GM12873 (cell line): Measurements from ENCODE around the gene PCSK6.

ENCODE experiments used
- CTCF ChIP-seq: IDR thresholded peaks from 2 replicates; pipeline ENCODE4 v1.5.1; 2012; ENCODE audit warnings: low read depth, mild to moderate bottlenecking, moderate library complexity, low read length, control low read depth; ENCODE audit not compliant: insufficient read depth; ENCODE audit errors: missing control alignments

PCSK6 gene

DNA sequence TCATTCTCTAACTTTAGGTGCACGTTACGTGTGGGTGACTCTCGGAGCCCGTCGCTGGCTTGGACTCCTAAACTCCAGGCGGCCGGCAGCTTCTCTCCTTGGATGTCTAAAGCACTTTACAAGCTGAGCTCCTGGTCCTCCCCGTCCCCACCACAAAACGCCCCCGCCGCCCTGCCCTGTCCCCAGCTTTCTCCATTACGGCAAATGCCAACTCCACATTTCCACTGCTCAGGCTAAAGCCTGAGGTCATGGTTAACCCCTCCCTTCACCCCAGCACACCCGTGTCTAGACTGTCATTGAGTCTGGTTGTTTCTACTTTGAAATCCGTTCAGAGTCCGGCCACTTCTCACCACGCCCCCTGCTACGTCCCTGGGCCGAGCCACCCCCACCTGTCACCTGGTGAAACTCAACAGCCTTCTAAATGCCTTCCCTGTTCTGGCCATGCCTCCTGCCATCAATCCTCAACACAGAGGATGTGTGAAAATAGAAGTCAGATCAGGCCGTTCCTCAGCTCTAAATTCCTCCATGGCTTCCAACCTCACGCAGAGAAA is 8.1 kb upstream of the PCSK6 start:
- TF ChIP-seq CTCF, result no peak

DNA sequence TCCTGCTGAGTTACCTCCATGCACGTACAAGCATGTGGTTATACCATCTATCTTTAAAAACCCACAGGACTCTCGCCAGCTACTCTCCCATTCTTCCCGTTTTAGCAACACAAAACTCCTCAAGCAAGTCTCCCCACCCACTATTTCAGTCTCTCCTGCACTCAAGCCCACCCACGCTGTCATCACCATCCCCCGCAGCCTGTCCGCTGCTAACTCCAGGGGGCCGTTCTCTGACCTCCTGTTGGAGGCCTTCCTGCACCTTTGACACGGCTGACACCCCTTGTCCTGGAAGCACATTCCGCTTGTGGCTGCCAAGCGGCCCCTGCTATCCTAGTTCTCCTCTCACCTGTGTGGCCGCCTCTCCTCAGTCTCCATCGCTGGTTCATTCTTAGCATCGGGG is 7.5 kb upstream of the PCSK6 start:
- TF ChIP-seq CTCF, result no peak

GRCh38 chr15:101496198-101496986 is 6.9 kb upstream of the PCSK6 start:
- no peak for TF ChIP-seq CTCF

GRCh38 chr15:101495334-101496197 is 6.1 kb upstream of the PCSK6 start:
- no peak for TF ChIP-seq CTCF

- TF ChIP-seq CTCF, result no peak
These were observed 4.8 kb upstream of the PCSK6 start for GRCh38 chr15:101494251-101494796.

DNA sequence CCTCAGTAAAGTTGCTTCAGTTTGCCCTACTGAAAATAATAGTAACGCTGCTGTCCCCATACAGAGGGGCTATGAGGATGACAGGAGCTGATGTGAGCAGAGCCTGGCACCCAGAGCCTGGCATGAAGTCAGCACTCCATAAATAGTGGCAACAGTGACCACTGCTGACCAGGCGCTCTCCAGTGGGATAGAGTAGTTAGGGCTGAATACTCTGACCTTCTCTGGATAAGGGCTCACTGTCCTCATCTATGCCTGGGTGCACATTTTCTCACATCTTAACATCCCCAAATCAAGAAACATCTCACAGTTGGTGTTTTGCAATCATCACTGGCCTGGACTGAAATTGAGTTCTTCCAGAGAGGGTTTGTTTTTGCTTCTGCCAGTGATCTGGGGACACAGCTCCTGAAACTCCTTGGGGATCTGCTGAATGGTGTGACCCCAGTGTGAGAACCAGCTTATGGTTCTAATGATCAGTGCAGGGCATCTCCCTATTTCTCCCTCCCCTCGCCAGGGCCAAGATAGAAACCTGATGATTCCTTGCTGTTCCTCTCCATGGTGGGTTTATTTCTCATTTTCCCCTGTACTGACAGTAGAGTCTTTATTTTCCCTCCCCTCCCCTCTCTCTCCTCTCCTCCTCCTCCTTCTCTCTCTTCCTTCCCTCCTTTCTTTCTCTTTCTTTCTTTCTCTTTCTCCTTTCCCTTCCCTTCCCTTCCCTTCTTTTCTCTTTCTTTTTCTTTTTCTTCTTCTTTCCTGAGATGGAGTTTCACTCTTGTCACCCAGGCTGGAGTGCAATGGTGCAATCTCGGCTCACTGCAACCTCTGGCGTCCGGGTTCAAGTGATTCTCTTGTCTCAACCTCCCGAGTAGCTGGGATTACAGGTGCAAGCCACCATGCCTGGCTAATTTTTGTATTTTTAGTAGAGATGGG is 3.5 kb upstream of the PCSK6 start:
- TF ChIP-seq CTCF, result no peak
